Measurements from ENCODE around the gene TNFRSF17. TPM values are rescaled to one million over a fixed set of nuclear protein-coding genes. Genes with fewer than 3 reads are reported as not detected.

TNFRSF17 gene
- total and polyA plus RNA-seq, 2 of the 13 experiments (the other 11 are each of a cell fraction or from before 2014, with no cell fraction given), result not detected

DNA sequence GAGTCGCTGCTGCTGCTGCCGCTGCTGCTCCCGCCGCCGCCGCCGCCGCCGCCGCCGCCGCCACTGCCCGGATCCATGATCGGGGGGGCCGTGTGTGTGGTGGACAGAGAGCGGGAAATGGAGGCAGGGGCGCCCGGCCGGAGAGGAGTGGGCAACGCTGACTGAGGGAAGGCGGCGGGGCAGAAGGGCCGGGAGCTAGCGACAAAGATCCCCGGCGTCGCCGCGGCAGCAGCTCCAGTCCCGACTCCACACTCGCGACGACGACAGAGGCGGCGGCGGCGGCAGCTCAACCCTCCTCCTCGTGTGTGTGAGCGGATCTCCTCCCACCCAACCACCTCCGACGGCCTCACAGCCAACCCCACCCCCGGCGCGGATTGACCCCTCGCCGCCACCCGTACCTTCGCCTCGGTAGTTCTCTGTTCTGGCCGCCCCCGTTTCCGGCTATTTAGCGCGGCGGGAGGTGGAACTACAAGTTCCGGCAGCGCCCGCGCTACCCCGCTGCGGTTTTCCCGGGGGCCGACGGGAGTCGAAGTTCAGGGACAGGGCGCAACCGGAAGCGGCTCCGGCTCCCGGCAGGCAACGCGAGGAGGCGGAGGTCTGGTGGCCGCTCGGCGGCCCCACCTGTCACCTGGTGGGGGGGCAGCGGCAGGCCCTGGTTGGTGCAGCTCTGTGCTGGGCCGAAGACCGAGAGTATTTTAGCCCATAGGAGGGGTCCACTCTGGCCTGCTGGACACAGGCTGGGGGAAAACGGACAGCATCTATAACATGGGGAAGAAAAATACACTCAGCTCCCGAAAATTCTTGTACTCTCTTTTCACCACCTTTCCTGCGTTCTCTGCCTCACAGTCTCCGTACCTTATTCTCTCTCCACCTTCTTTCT is 49.1 kb upstream of the TNFRSF17 start, which contains the start of gene GSPT1 (continued):
- TF ChIP-seq, protein P1, sequence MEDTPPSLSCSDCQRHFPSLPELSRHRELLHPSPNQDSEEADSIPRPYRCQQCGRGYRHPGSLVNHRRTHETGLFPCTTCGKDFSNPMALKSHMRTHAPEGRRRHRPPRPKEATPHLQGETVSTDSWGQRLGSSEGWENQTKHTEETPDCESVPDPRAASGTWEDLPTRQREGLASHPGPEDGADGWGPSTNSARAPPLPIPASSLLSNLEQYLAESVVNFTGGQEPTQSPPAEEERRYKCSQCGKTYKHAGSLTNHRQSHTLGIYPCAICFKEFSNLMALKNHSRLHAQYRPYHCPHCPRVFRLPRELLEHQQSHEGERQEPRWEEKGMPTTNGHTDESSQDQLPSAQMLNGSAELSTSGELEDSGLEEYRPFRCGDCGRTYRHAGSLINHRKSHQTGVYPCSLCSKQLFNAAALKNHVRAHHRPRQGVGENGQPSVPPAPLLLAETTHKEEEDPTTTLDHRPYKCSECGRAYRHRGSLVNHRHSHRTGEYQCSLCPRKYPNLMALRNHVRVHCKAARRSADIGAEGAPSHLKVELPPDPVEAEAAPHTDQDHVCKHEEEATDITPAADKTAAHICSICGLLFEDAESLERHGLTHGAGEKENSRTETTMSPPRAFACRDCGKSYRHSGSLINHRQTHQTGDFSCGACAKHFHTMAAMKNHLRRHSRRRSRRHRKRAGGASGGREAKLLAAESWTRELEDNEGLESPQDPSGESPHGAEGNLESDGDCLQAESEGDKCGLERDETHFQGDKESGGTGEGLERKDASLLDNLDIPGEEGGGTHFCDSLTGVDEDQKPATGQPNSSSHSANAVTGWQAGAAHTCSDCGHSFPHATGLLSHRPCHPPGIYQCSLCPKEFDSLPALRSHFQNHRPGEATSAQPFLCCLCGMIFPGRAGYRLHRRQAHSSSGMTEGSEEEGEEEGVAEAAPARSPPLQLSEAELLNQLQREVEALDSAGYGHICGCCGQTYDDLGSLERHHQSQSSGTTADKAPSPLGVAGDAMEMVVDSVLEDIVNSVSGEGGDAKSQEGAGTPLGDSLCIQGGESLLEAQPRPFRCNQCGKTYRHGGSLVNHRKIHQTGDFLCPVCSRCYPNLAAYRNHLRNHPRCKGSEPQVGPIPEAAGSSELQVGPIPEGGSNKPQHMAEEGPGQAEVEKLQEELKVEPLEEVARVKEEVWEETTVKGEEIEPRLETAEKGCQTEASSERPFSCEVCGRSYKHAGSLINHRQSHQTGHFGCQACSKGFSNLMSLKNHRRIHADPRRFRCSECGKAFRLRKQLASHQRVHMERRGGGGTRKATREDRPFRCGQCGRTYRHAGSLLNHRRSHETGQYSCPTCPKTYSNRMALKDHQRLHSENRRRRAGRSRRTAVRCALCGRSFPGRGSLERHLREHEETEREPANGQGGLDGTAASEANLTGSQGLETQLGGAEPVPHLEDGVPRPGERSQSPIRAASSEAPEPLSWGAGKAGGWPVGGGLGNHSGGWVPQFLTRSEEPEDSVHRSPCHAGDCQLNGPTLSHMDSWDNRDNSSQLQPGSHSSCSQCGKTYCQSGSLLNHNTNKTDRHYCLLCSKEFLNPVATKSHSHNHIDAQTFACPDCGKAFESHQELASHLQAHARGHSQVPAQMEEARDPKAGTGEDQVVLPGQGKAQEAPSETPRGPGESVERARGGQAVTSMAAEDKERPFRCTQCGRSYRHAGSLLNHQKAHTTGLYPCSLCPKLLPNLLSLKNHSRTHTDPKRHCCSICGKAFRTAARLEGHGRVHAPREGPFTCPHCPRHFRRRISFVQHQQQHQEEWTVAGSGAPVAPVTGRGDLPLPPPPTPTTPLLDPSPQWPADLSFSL (CRISPR knock-in tag; IDR thresholded peaks at IDR 0.05), result peak; percentile 57; the same call in 1 of the 2 replicates
- peak; percentile 73; the same call in 1 of the 2 replicates for TF ChIP-seq ZSCAN20 (CRISPR knock-in tag; IDR thresholded peaks at IDR 0.05; ENCODE audit: borderline replicate concordance)
- peak; percentile 7; the same call in 1 of the 2 replicates for TF ChIP-seq ZNF83 (CRISPR knock-in tag; IDR thresholded peaks at IDR 0.05; ENCODE audit: borderline replicate concordance)
- TF ChIP-seq ZSCAN25 (CRISPR knock-in tag; IDR thresholded peaks at IDR 0.05), result peak; percentile 53; the same call in 1 of the 2 replicates
- TF ChIP-seq, protein P2, sequence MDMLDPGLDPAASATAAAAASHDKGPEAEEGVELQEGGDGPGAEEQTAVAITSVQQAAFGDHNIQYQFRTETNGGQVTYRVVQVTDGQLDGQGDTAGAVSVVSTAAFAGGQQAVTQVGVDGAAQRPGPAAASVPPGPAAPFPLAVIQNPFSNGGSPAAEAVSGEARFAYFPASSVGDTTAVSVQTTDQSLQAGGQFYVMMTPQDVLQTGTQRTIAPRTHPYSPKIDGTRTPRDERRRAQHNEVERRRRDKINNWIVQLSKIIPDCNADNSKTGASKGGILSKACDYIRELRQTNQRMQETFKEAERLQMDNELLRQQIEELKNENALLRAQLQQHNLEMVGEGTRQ (IDR thresholded peaks at IDR 0.05; ENCODE audit: low read depth, low read length), result no peak
- TF ChIP-seq, protein P2 (CRISPR knock-in tag; IDR thresholded peaks at IDR 0.05; ENCODE audit: borderline replicate concordance), result peak; percentile 80
- TF ChIP-seq, protein P3, sequence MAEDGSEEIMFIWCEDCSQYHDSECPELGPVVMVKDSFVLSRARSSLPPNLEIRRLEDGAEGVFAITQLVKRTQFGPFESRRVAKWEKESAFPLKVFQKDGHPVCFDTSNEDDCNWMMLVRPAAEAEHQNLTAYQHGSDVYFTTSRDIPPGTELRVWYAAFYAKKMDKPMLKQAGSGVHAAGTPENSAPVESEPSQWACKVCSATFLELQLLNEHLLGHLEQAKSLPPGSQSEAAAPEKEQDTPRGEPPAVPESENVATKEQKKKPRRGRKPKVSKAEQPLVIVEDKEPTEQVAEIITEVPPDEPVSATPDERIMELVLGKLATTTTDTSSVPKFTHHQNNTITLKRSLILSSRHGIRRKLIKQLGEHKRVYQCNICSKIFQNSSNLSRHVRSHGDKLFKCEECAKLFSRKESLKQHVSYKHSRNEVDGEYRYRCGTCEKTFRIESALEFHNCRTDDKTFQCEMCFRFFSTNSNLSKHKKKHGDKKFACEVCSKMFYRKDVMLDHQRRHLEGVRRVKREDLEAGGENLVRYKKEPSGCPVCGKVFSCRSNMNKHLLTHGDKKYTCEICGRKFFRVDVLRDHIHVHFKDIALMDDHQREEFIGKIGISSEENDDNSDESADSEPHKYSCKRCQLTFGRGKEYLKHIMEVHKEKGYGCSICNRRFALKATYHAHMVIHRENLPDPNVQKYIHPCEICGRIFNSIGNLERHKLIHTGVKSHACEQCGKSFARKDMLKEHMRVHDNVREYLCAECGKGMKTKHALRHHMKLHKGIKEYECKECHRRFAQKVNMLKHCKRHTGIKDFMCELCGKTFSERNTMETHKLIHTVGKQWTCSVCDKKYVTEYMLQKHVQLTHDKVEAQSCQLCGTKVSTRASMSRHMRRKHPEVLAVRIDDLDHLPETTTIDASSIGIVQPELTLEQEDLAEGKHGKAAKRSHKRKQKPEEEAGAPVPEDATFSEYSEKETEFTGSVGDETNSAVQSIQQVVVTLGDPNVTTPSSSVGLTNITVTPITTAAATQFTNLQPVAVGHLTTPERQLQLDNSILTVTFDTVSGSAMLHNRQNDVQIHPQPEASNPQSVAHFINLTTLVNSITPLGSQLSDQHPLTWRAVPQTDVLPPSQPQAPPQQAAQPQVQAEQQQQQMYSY (CRISPR knock-in tag; IDR thresholded peaks at IDR 0.05), result no peak; the same call in 1 of the 2 replicates
- peak; percentile 2 for TF ChIP-seq BHLHE40 (IDR thresholded peaks at IDR 0.05; ENCODE audit: low read length)
- TF ChIP-seq DPF2 (CRISPR knock-in tag; IDR thresholded peaks at IDR 0.05; ENCODE audit: borderline replicate concordance, low read depth), result peak; percentile 37; the same call in 1 of the 2 replicates
- TF ChIP-seq ZFP37 (CRISPR knock-in tag; IDR thresholded peaks at IDR 0.05; ENCODE audit: borderline replicate concordance), result peak; percentile 45; the same call in 1 of the 2 replicates
- peak; percentile 59 for TF ChIP-seq HNF4A (CRISPR knock-in tag; IDR thresholded peaks at IDR 0.05)
- TF ChIP-seq, protein P4, sequence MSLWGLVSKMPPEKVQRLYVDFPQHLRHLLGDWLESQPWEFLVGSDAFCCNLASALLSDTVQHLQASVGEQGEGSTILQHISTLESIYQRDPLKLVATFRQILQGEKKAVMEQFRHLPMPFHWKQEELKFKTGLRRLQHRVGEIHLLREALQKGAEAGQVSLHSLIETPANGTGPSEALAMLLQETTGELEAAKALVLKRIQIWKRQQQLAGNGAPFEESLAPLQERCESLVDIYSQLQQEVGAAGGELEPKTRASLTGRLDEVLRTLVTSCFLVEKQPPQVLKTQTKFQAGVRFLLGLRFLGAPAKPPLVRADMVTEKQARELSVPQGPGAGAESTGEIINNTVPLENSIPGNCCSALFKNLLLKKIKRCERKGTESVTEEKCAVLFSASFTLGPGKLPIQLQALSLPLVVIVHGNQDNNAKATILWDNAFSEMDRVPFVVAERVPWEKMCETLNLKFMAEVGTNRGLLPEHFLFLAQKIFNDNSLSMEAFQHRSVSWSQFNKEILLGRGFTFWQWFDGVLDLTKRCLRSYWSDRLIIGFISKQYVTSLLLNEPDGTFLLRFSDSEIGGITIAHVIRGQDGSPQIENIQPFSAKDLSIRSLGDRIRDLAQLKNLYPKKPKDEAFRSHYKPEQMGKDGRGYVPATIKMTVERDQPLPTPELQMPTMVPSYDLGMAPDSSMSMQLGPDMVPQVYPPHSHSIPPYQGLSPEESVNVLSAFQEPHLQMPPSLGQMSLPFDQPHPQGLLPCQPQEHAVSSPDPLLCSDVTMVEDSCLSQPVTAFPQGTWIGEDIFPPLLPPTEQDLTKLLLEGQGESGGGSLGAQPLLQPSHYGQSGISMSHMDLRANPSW (CRISPR knock-in tag; IDR thresholded peaks at IDR 0.05; ENCODE audit: borderline replicate concordance), result peak; percentile 90

All from HepG2 (cell line).